HepG2 (cell line): ENCODE data around the gene CROCC. TPM values are rescaled to one million over a fixed set of nuclear protein-coding genes. Genes with fewer than 3 reads are reported as not detected.

ENCODE experiments used
- ATF4 ChIP-seq, 2 experiments: fragments of 450-650 bp in 1 of 2; sonication (generic) in 1 of 2; formaldehyde crosslinking; IDR thresholded peaks; 2 replicates each; pipeline versions ENCODE4 v1.5.0 to v1.8.0; 2020 to 2022; ENCODE audit warnings: mild to moderate bottlenecking in 1 of 2, missing genetic modification reagents in 1 of 2
- CHD4 ChIP-seq: fragments of 200-600 bp; sonication (generic); IDR thresholded peaks from 2 replicates; pipeline ENCODE4 v1.7.0; 2017; ENCODE audit warnings: mild to moderate bottlenecking, low read length, borderline replicate concordance
- CREB1 ChIP-seq, 2 experiments: fragments of 450-650 bp in 1 of 2; IDR thresholded peaks; 2 replicates each; pipeline ENCODE4 v1.6.1; 2016 to 2017; ENCODE audit warnings: control low read depth in 1 of 2, mild to moderate bottlenecking in 1 of 2, missing compliant biosample characterization in 1 of 2, missing genetic modification characterization in 1 of 2
- DDIT3 ChIP-seq: sonication (generic); formaldehyde crosslinking; IDR thresholded peaks from 2 replicates; pipeline ENCODE4 v1.4.0; 2020; ENCODE audit warnings: mild to moderate bottlenecking, missing genetic modification reagents
- JARID2 ChIP-seq: sonication (generic); formaldehyde crosslinking; IDR thresholded peaks from 2 replicates; pipeline ENCODE4 v1.8.1; 2023; ENCODE audit warnings: missing genetic modification reagents, inconsistent platforms; ENCODE audit not compliant: insufficient replicate concordance
- KDM2A ChIP-seq: sonication (generic); formaldehyde crosslinking; IDR thresholded peaks from 2 replicates; pipeline ENCODE4 v1.4.0; 2020; ENCODE audit warnings: low read depth, missing genetic modification reagents, borderline replicate concordance
- KDM6A ChIP-seq: IDR thresholded peaks from 2 replicates; pipeline ENCODE4 v1.6.1; 2016; ENCODE audit warnings: low read depth
- MXI1 ChIP-seq: IDR thresholded peaks from 3 replicates; pipeline ENCODE4 v1.6.1; 2012; ENCODE audit warnings: low read depth, low read length, inconsistent platforms, borderline replicate concordance
- NR2C2 ChIP-seq: sonication (generic); formaldehyde crosslinking; IDR thresholded peaks from 2 replicates; pipeline ENCODE4 v1.4.0; 2020; ENCODE audit warnings: missing genetic modification reagents, mild to moderate bottlenecking, moderate library complexity, borderline replicate concordance
- POGZ ChIP-seq: sonication (generic); formaldehyde crosslinking; IDR thresholded peaks from 2 replicates; pipeline ENCODE4 v1.4.0; 2020; ENCODE audit warnings: mild to moderate bottlenecking, missing genetic modification reagents
- POLR2AphosphoS5 ChIP-seq: IDR thresholded peaks from 2 replicates; pipeline ENCODE4 v1.6.1; 2012; ENCODE audit warnings: low read depth, low read length
- PREB ChIP-seq: sonication (generic); formaldehyde crosslinking; IDR thresholded peaks from 2 replicates; pipeline ENCODE4 v1.4.0; 2020; ENCODE audit warnings: missing genetic modification reagents
- RFX5 ChIP-seq: IDR thresholded peaks from 2 replicates; pipeline ENCODE4 v1.6.1; 2011; ENCODE audit warnings: low read depth, low read length, improper control_type of control experiment
- SALL1 ChIP-seq: sonication (generic); formaldehyde crosslinking; IDR thresholded peaks from 2 replicates; pipeline ENCODE4 v1.8.0; 2022; ENCODE audit warnings: mild to moderate bottlenecking, missing genetic modification reagents
- SRSF1 ChIP-seq: fragments of 200-400 bp; formaldehyde crosslinking; optimal IDR thresholded peaks from 2 replicates; pipeline ENCODE3; 2017; ENCODE audit warnings: mild to moderate bottlenecking, low read depth, low read length, moderate library complexity
- TBX3 ChIP-seq: fragments of 450-650 bp; IDR thresholded peaks from 2 replicates; pipeline ENCODE4 v1.6.1; 2017; ENCODE audit warnings: antibody characterized with exemption, mild to moderate bottlenecking, inconsistent platforms, borderline replicate concordance
- YEATS2 ChIP-seq: sonication (generic); formaldehyde crosslinking; IDR thresholded peaks from 2 replicates; pipeline ENCODE4 v1.4.0; 2020; ENCODE audit warnings: missing genetic modification reagents, borderline replicate concordance
- ZBTB2 ChIP-seq: sonication (generic); formaldehyde crosslinking; IDR thresholded peaks from 2 replicates; pipeline ENCODE4 v1.8.0; 2022; ENCODE audit warnings: low read depth, missing genetic modification reagents
- ZBTB7B ChIP-seq: sonication (generic); formaldehyde crosslinking; IDR thresholded peaks from 2 replicates; pipeline ENCODE4 v1.4.0; 2020; ENCODE audit warnings: missing genetic modification reagents
- ZC3H13 ChIP-seq: sonication (generic); formaldehyde crosslinking; IDR thresholded peaks from 2 replicates; pipeline ENCODE4 v1.8.1; 2023; ENCODE audit warnings: mild to moderate bottlenecking, missing genetic modification reagents, moderate library complexity
- ZFP91 ChIP-seq: sonication (generic); formaldehyde crosslinking; IDR thresholded peaks from 2 replicates; pipeline ENCODE4 v1.9.0; 2022; ENCODE audit warnings: missing genetic modification reagents, mild to moderate bottlenecking, borderline replicate concordance
- ZFX ChIP-seq: sonication (generic); formaldehyde crosslinking; IDR thresholded peaks from 2 replicates; pipeline ENCODE4 v1.4.0; 2020; ENCODE audit warnings: mild to moderate bottlenecking, low read depth, missing genetic modification reagents, moderate library complexity
- ZNF780A ChIP-seq: sonication (generic); formaldehyde crosslinking; IDR thresholded peaks from 2 replicates; pipeline ENCODE4 v1.8.0; 2022; ENCODE audit warnings: mild to moderate bottlenecking, missing genetic modification reagents, moderate library complexity
- ZNF879 ChIP-seq: sonication (generic); formaldehyde crosslinking; IDR thresholded peaks from 2 replicates; pipeline ENCODE4 v1.8.1; 2023; ENCODE audit warnings: missing genetic modification reagents
- ZNF891 ChIP-seq: sonication (generic); formaldehyde crosslinking; IDR thresholded peaks from 2 replicates; pipeline ENCODE4 v1.5.0; 2020; ENCODE audit warnings: mild to moderate bottlenecking, missing genetic modification reagents
- polyA plus RNA-seq, 8 experiments: library from polyadenylated mRNA; depleted of rRNA in 3 of 8; stranded (reverse) in 7 of 8; unstranded in 1 of 8; fragments of >200 nt; fragmentation: Illumina TruSeq in 4 of 8; extraction: Trizol in 4 of 8; gene quantifications; 2 replicates each; pipeline versions ENCODE4 v1.2.1 to v1.2.3, GENCODE V29; 2011 to 2016; ENCODE audit warnings: low read depth in 4 of 8, missing spikeins in 1 of 8, mixed read lengths in 1 of 8; ENCODE audit not compliant: insufficient read depth in 1 of 8
- total RNA-seq, 5 experiments: library from RNA; depleted of rRNA; stranded (reverse); fragments of >200 nt; fragmentation: Illumina TruSeq; extraction: Trizol; gene quantifications; 2 replicates each; pipeline ENCODE4 v1.2.3, GENCODE V29; 2016; ENCODE audit warnings: low read depth in 1 of 5

CROCC gene
- total and polyA plus RNA-seq, 2 of the 13 experiments (the other 11 are each of a cell fraction or from before 2014, with no cell fraction given), result 7.8 to 15.5 TPM

GRCh38 chr1:16904560-16905109 lies 17.1 kb upstream of the CROCC start (continued):
- peak; percentile 62 for TF ChIP-seq POGZ (CRISPR knock-in tag)
- peak; percentile 59; the same call in 1 of the 2 replicates for TF ChIP-seq POLR2AphosphoS5
- TF ChIP-seq KDM6A (CRISPR knock-in tag), result no peak
- no peak; the same call in 1 of the 2 replicates for TF ChIP-seq NR2C2 (CRISPR knock-in tag)
- peak; percentile 40; the same call in 1 of the 2 replicates for TF ChIP-seq ZFP91 (CRISPR knock-in tag)
- TF ChIP-seq ATF4 (CRISPR knock-in tag; IDR thresholded peaks at IDR 0.05), result 0 out of 4 replicates have a peak, but pooled peaks of 1 of the 2 experiments have one; percentile 52
- no peak for TF ChIP-seq ZNF879 (CRISPR knock-in tag)
- TF ChIP-seq ZNF891 (CRISPR knock-in tag), result peak; percentile 39; the same call in 1 of the 2 replicates
- TF ChIP-seq ZBTB7B, result no peak
- TF ChIP-seq CHD4, result no peak
- TF ChIP-seq RFX5, result peak; percentile 31; the same call in 1 of the 2 replicates
- no peak for TF ChIP-seq TBX3
- peak; percentile 15; the same call in 1 of the 2 replicates for TF ChIP-seq KDM2A
- TF ChIP-seq DDIT3 (CRISPR knock-in tag), result no peak
- TF ChIP-seq SRSF1, result no peak
- TF ChIP-seq JARID2 (CRISPR knock-in tag), result no peak
- TF ChIP-seq CREB1 (IDR thresholded peaks at IDR 0.05), result peak; percentile 92
- peak; percentile 98 for TF ChIP-seq CREB1 (CRISPR knock-in tag; IDR thresholded peaks at IDR 0.05)
- TF ChIP-seq ZFX, result peak; percentile 39; the same call in 1 of the 2 replicates
- TF ChIP-seq PREB, result no peak
- TF ChIP-seq ZBTB2 (CRISPR knock-in tag), result 0 out of 2 replicates have a peak, but pooled peaks have one; percentile 27
- TF ChIP-seq SALL1 (CRISPR knock-in tag), result peak; percentile 69; the same call in 1 of the 2 replicates
- peak; percentile 30; the same call in 1 of the 2 replicates for TF ChIP-seq ZNF780A (CRISPR knock-in tag)
- TF ChIP-seq ZC3H13 (CRISPR knock-in tag), result peak; percentile 69; the same call in 1 of the 2 replicates
- TF ChIP-seq MXI1, result peak; percentile 15; the same call in 1 of the 3 replicates
- TF ChIP-seq YEATS2 (CRISPR knock-in tag), result peak; percentile 13; the same call in 1 of the 2 replicates
